Heart left ventricle (tissue), 16 donors: Measurements from ENCODE around the gene STRBP. TPM values are rescaled to one million over a fixed set of nuclear protein-coding genes. Genes with fewer than 3 reads are reported as not detected.
"Not testable (repeated sequence)": the region's sequence is repeated elsewhere in the genome, so short reads cannot be mapped to it uniquely, and the experiment has no call there.

Experiments
- ATAC-seq, 4 donors: fragments of 200-7000 bp; cut with Tn5 transposase; one replicate each; pipeline ENCODE4 v1.9.1; 2020 to 2022; ENCODE audit warnings: moderate library complexity in 4 of 4, mild to moderate bottlenecking in 3 of 4, moderate number of reproducible peaks in 1 of 4
- DNase-seq, 5 donors: peaks; one replicate each; pipeline ENCODE4 v3.0.0-alpha.2; 2020
- H3K27ac ChIP-seq, 12 donors: fragments of 200-600 bp; sonication (generic) in 4 of 12; one replicate each; pipeline versions ENCODE4 v1.5.0 to v1.8.0; 2016 to 2022; ENCODE audit warnings: mild to moderate bottlenecking in 2 of 12
- H3K27me3 ChIP-seq, 9 donors: fragments of 200-600 bp; sonication (generic) in 2 of 9; one replicate each; pipeline versions ENCODE4 v1.5.1 to v1.8.0; 2016 to 2022; ENCODE audit warnings: mild to moderate bottlenecking in 3 of 9
- H3K36me3 ChIP-seq, 9 donors: fragments of 200-600 bp; sonication (generic) in 2 of 9; one replicate each; pipeline versions ENCODE4 v1.5.0 to v1.8.0; 2018 to 2022; ENCODE audit warnings: mild to moderate bottlenecking in 2 of 9
- H3K4me1 ChIP-seq, 12 donors: fragments of 200-600 bp; sonication (generic) in 4 of 12; one replicate each; pipeline versions ENCODE4 v1.5.0 to v1.8.0; 2016 to 2022; ENCODE audit warnings: mild to moderate bottlenecking in 3 of 12
- H3K4me3 ChIP-seq, 12 donors: fragments of 200-600 bp; sonication (generic) in 4 of 12; one replicate each; pipeline versions ENCODE4 v1.5.0 to v1.8.0; 2017 to 2022; ENCODE audit warnings: mild to moderate bottlenecking in 9 of 12, moderate library complexity in 4 of 12
- H3K9me3 ChIP-seq, 12 donors: fragments of 200-600 bp; sonication (generic) in 4 of 12; one replicate each; pipeline versions ENCODE4 v1.5.0 to v1.8.0; 2016 to 2022; ENCODE audit warnings: mild to moderate bottlenecking in 1 of 12
- POLR2A ChIP-seq, 2 donors: fragments of 450-650 bp; IDR thresholded peaks; one replicate each; pipeline ENCODE4 v1.6.1; 2017; ENCODE audit warnings: antibody characterized with exemption in 2 of 2, mild to moderate bottlenecking in 2 of 2, moderate library complexity in 2 of 2
- WGBS, 4 donors: extraction: QIAGEN DNeasy Blood & Tissue Kit in 2 of 4; methylation state at CpG; one replicate each; pipeline versions ENCODE4 v1.1.5 to v1.1.7; 2013 to 2018; 5-methylcytosine and 5-hydroxymethylcytosine counted together
- intact Hi-C, 10 donors: fragments of 100-400 bp; cut with DNase I; formaldehyde crosslinking; loops; one replicate each; pipeline versions ENCODE4 v1.11.1 to v1.14.2; 2022
- polyA plus RNA-seq, 2 donors: library from polyadenylated mRNA; stranded (reverse); fragments of 200-250 nt; gene quantifications; one replicate each; pipeline ENCODE4 v1.2.3, GENCODE V29; 2013
- total RNA-seq, 9 donors: library from RNA; depleted of rRNA in 2 of 9; stranded (reverse); fragments of >200 nt in 2 of 9; fragmentation: NEBNext Ultra II Directional in 3 of 9; extraction: Animal tissue kit (Norgen Biotek cat#: 25700) in 3 of 9; gene quantifications; one replicate each; pipeline versions ENCODE4 v1.1.0 to v1.2.4, GENCODE V29; 2016 to 2023
- TF ChIP-seq, protein P1 (sequence below), 12 donors: fragments of 200-600 bp; sonication (generic) in 4 of 12; IDR thresholded peaks; one replicate each; pipeline versions ENCODE4 v1.5.0 to v1.8.0; 2018 to 2022; ENCODE audit warnings: antibody characterized with exemption in 12 of 12, mild to moderate bottlenecking in 5 of 12
- donor health status: ischemic (EF 13 %, LVEDD 7.1; RV severe dilation, severe dysfunction).
- donor health status: healthy with polysubstance abuse.
- donor health status: DM: no; HTN: yes; CAD: no.
- donor health status: DM: no; HTN: no; CAD: no.
- donor health status: ischemic (EF 25% LVEDD 6.9; RV normal size, moderate dysfunction).
- donor health status: ischemic (EF 25% LVEDD 5.7; RV mildly dilated, moderate dysfunction).
- donor health status: healthy.
- donor health status: DM: yes; HTN: yes; CAD: no.
- donor health status: ischemic (EF 35%, LVEDD 5.7; RV mildly dilated, moderate dysfunction).
- donor health status: nonischemic (EF 11% LVEDD 7.7; RV severe dilation, severe dysfunction).
- donor health status: DM: yes; HTN: yes; CAD: no.
- donor health status: PGD.
- donor health status: ischemic (EF 29% LVEDD 5.4; RV normal size, mild dysfunction).
- donor health status: nonischemic (EF 23%, LVEDD 6.1; RV moderate dilation, normal function).

Gene STRBP
- total and polyA plus RNA-seq, 11 donors = 5.9 to 24.4 (median 18.7) TPM

DNA sequence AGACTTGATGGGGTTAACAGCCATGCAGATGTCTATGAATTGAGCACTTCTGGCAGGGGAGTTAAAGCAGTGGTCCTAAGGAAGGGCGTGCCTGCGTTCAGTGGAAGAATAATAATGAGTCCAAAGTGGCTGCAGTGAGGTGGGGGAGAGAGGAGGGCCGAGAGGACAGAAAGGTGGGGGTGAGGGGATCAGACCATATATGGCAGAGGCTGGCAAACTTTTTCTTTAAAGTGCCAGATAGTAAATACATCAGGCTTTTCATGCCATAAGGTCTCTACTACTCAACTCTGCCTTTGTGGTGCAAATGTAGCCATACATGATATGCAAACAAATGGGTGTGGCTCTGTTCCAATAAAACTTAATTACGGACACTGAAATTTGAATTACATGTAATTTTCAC lies 77.1 kb downstream of the STRBP start:
- Histone ChIP-seq H3K27me3 (no peaks in the 10 kb centered on the region), H3K27ac (no peak overlapping the region), H3K4me1 (peaks cover 0 to 7% (median 0%) of the 10 kb centered on the region in 12 donors), H3K36me3 (no peaks in the 10 kb centered on the region), H3K4me3 (no peak overlapping the region), H3K9me3 (no peaks in the 10 kb centered on the region)
- intact Hi-C loops = no loop called here
- DNase-seq (no peak), ATAC-seq (no peak)
- WGBS, 4 donors = 47 to 56% (median 55%) methylated on average over 4 of the region's 4 CpGs
- TF ChIP-seq POLR2A (IDR thresholded peaks at IDR 0.05) = no peak
- TF ChIP-seq, protein P1, sequence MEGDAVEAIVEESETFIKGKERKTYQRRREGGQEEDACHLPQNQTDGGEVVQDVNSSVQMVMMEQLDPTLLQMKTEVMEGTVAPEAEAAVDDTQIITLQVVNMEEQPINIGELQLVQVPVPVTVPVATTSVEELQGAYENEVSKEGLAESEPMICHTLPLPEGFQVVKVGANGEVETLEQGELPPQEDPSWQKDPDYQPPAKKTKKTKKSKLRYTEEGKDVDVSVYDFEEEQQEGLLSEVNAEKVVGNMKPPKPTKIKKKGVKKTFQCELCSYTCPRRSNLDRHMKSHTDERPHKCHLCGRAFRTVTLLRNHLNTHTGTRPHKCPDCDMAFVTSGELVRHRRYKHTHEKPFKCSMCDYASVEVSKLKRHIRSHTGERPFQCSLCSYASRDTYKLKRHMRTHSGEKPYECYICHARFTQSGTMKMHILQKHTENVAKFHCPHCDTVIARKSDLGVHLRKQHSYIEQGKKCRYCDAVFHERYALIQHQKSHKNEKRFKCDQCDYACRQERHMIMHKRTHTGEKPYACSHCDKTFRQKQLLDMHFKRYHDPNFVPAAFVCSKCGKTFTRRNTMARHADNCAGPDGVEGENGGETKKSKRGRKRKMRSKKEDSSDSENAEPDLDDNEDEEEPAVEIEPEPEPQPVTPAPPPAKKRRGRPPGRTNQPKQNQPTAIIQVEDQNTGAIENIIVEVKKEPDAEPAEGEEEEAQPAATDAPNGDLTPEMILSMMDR (IDR thresholded peaks at IDR 0.05) = no peak

DNA sequence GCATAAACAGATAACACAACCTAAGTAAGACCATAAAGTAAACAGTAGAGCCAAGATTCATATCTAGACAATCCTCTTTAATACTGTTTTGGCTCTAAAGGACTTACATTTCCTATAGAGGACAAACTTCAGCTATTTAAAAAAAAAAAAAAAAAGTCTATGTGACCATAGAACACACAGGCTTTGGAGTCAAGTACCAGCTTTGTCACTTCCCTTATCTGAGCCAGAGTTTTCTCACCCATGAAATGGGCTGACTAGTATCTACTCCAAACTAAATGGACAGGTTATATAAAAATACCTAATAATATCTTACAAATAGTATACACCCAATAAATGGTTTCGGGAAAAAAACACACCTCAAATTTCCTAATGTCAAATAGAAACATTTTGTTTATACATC lies 81.3 kb downstream of the STRBP start:
- Histone ChIP-seq H3K4me3 (no peak overlapping the region), H3K36me3 (peaks cover 0 to 3% (median 0%) of the 10 kb centered on the region in 9 donors), H3K4me1 (peaks cover 0 to 7% (median 0%) of the 10 kb centered on the region in 12 donors), H3K27ac (no peak overlapping the region), H3K27me3 (no peaks in the 10 kb centered on the region), H3K9me3 (no peaks in the 10 kb centered on the region)
- intact Hi-C loops = loop anchor here in 1 of 10 donors (10.0 kb wide), 1 partner anchor 52 kb away; no protein-coding TSS in a partner anchor
- ATAC-seq (no peak), DNase-seq (no peak)
- TF ChIP-seq, protein P1 (IDR thresholded peaks at IDR 0.05) = no peak
- TF ChIP-seq POLR2A (IDR thresholded peaks at IDR 0.05) = no peak
- 96 to 99% (median 97%) methylated on average over 1 of the region's 1 CpG for WGBS, 4 donors

DNA sequence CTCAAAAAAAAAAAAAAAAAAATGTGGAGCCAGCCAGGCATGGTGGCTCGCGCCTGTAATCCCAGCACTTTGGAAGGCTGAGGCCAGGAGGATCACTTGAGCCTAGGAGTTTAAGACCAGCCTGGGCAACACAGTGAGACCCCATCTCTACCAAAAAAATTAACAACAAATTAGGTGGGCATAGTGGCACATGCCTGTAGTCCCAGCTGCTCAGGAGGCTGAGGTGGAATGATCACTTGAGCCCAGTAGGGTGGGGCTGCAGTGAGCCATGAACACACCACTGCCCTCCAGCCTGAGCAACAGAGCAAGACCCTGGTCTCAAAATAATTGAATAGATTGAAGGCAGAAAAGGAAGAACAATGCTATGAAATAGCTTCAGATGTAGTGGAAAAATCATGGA lies 82.4 kb downstream of the STRBP start:
- H3K27me3 ChIP-seq, H3K4me1 ChIP-seq, ATAC-seq, H3K36me3 ChIP-seq, DNase-seq, H3K27ac ChIP-seq, H3K4me3 ChIP-seq, H3K9me3 ChIP-seq: not testable (repeated sequence)
- WGBS, 4 donors = 95 to 100% (median 98%) methylated on average over 2 of the region's 2 CpGs
- intact Hi-C loops = loop anchor here in 1 of 10 donors (10.0 kb wide), 1 partner anchor 51 kb away; no protein-coding TSS in a partner anchor

DNA sequence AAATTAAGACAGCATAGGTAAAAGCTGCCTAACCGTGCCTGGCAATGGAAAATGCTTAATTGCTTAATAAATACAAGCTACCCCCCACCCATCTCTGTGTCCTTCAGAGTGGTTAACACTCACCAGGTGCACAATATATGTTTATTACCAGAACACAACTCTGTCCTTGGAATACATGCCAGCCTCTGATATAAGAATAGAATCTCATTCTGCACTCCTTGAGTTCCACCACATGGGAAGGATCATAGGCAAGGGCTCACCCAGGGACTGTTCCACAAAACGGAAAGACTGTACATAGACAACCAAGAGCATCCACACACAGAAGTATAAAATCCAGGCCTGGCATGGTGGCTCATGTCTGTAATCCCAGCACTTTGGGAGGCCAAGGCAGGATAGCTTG lies 91.4 kb downstream of the STRBP start:
- no peak overlapping the region for H3K4me3 ChIP-seq
- peak in 3 of 4 donors; percentile 37 to 65 (median 59) for ATAC-seq
- H3K36me3 ChIP-seq = peaks cover 0 to 3% (median 0%) of the 10 kb centered on the region in 9 donors
- no peak for DNase-seq
- H3K27ac ChIP-seq = no peak overlapping the region
- TF ChIP-seq, protein P1 (IDR thresholded peaks at IDR 0.05) = no peak
- no peak for TF ChIP-seq POLR2A (IDR thresholded peaks at IDR 0.05)
- H3K27me3 ChIP-seq = no peaks in the 10 kb centered on the region
- 75 to 94% (median 80%) methylated on average over 2 of the region's 2 CpGs for WGBS, 4 donors
- no peaks in the 10 kb centered on the region for H3K9me3 ChIP-seq
- intact Hi-C loops = no loop called here
- peaks cover 0 to 18% (median 1%) of the 10 kb centered on the region in 12 donors for H3K4me1 ChIP-seq
